Measurements from ENCODE around the gene PLXNA2. TPM values are rescaled to one million over a fixed set of nuclear protein-coding genes. Genes with fewer than 3 reads are reported as not detected.

PLXNA2 gene
- polyA plus RNA-seq, 1 of the 3 experiments (the other 2 are of a cell fraction) = 8.5 TPM

DNA sequence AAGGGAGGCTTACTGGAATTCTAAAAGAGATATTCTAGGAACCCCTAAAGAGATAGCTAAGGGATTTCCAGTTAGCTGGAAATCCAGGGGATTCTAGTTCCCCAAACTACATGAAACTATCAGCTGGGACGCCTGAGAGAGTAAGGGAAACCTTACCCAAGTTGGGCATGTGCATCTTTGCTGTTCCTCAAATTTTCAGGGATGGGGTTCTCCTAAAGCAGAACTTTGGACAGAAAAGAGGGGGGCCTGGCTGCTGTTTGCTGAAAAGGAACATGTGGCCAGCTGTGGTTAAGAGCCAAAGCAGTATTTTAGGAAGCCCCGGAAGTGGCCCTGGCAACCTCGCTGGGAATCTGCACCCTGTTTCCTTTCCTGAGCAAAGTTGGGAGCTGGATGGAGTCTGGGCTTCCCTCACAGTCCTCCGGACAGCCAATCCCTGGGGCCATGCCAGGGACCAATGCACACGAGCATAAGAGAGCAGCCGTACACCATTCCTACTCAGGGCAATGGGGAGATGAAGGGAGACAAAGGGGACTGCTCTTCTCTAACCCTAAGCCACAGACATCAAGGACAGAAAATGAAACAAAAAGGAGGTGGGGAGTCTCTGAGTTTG lies 154.3 kb downstream of the PLXNA2 start:
- ChIA-PET POLR2A (no interaction called here), CTCF (interaction anchor here (0.9 to 10.9 kb wide), 11 partner anchors 12 to 205 kb away, joined by 3 to 275 read pairs (median 4); partner anchors contain the start of gene PLXNA2)
- H3K4me1 ChIP-seq (ENCODE audit: control insufficient read depth in 1 of 2, insufficient read depth in 2 of 2, low read depth in 1 of 2, low read length in 1 of 2) = peaks cover 26 to 48% of the 10 kb centered on the region in 2 experiments
- H3K79me2 ChIP-seq (ENCODE audit: insufficient read depth) = no peaks in the 10 kb centered on the region
- no peak overlapping the region for H3K4me3 ChIP-seq (ENCODE audit: low read depth in 2 of 2, low read length in 1 of 2)
- TF ChIP-seq EP300 (IDR thresholded peaks at IDR 0.05; ENCODE audit: borderline replicate concordance in 1 of 2, low read depth in 1 of 2, low read length in 1 of 2) = no peak
- peaks cover 4% of the 10 kb centered on the region for H3F3A ChIP-seq (replicated peaks; ENCODE audit: insufficient read depth)
- no peak overlapping the region for H2AFZ ChIP-seq (ENCODE audit: low read depth)
- peaks cover 41 to 69% of the 10 kb centered on the region in 2 experiments for H3K36me3 ChIP-seq (replicated peaks in 1 of 2; ENCODE audit: control insufficient read depth in 1 of 2, insufficient read depth in 2 of 2, low read length in 1 of 2)
- WGBS (ENCODE audit: low lambda C conversion rate) = 88% methylated on average over 6 of the region's 6 CpGs
- no peaks in the 10 kb centered on the region for H4K20me1 ChIP-seq (ENCODE audit: insufficient read depth)
- H3K4me2 ChIP-seq = no peak overlapping the region
- H3K9me2 ChIP-seq = no peaks in the 10 kb centered on the region
- peak overlapping the region; percentile 2 to 71; a peak in 2 of 4 replicates for H3K27ac ChIP-seq (ENCODE audit: low read depth in 2 of 2, low read length in 1 of 2)
- no peaks in the 10 kb centered on the region for H3K9me3 ChIP-seq
- no peak for DNase-seq
- no peaks in the 10 kb centered on the region for H3K27me3 ChIP-seq (ENCODE audit: insufficient read depth)
- H3K9ac ChIP-seq = no peak overlapping the region

DNA sequence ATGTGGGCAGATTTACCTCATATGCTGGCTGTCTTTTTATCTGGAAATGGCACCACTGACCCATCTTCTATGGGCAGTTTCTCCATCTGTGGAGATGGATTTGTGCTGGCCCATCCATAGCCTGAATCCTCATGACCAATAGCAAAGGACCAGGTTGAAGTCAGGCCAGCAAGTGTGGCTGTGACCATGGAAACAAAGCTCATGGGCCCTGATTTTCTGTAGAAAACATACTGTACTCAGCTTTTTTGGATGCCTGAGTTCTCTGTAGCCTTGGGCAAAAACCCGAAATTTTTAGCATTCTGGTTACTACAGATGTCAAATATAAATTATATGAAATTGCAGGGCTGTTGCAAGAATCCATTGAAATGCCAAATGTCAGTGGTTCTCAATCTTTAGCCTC lies 155.0 kb downstream of the PLXNA2 start:
- POLR2A ChIA-PET = no interaction called here
- TF ChIP-seq, protein P1, sequence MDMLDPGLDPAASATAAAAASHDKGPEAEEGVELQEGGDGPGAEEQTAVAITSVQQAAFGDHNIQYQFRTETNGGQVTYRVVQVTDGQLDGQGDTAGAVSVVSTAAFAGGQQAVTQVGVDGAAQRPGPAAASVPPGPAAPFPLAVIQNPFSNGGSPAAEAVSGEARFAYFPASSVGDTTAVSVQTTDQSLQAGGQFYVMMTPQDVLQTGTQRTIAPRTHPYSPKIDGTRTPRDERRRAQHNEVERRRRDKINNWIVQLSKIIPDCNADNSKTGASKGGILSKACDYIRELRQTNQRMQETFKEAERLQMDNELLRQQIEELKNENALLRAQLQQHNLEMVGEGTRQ (IDR thresholded peaks at IDR 0.05; ENCODE audit: borderline replicate concordance, low read depth, low read length) = no peak
- Histone ChIP-seq H3K9ac (no peak overlapping the region), H3K4me3 (ENCODE audit: low read depth in 2 of 2, low read length in 1 of 2) (no peak overlapping the region), H3K4me1 (ENCODE audit: control insufficient read depth in 1 of 2, insufficient read depth in 2 of 2, low read depth in 1 of 2, low read length in 1 of 2) (peaks cover 26 to 55% of the 10 kb centered on the region in 2 experiments), H2AFZ (ENCODE audit: low read depth) (no peak overlapping the region), H3K4me2 (no peak overlapping the region), H3F3A (replicated peaks; ENCODE audit: insufficient read depth) (peaks cover 3% of the 10 kb centered on the region), H3K27me3 (ENCODE audit: insufficient read depth) (no peaks in the 10 kb centered on the region), H3K27ac (ENCODE audit: low read depth in 2 of 2, low read length in 1 of 2) (no peak overlapping the region; a peak in 1 of 4 replicates), H3K9me3 (no peaks in the 10 kb centered on the region), H3K9me2 (no peaks in the 10 kb centered on the region), H4K20me1 (ENCODE audit: insufficient read depth) (no peaks in the 10 kb centered on the region), H3K36me3 (replicated peaks in 1 of 2; ENCODE audit: control insufficient read depth in 1 of 2, insufficient read depth in 2 of 2, low read length in 1 of 2) (peaks cover 45 to 71% of the 10 kb centered on the region in 2 experiments), H3K79me2 (ENCODE audit: insufficient read depth) (no peaks in the 10 kb centered on the region)
- 92% methylated on average over 1 of the region's 1 CpG for WGBS (ENCODE audit: low lambda C conversion rate)
- CTCF ChIA-PET = interaction anchor here (0.9 to 10.9 kb wide), 11 partner anchors 9 to 204 kb away, joined by 3 to 275 read pairs (median 4); partner anchors contain the start of gene PLXNA2
- no peak for DNase-seq

DNA sequence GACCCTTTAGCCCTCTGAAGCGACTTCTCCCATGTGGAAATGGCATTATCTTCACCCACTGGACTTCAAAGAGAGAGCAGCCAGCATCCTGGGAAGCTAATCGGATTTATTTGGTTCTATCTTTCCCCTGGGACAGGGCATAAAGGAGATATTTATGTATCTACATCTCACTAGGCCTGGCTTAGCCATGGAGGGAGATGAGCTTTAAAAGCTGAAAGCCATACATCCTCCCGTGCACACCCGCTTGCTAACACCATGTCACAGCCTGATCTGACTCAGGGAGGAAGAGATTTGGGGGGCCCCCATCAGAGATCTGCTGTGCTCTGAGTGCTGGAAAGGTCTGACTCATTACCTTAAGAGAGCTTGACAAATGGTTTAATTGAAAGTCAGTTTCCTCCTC lies 155.9 kb downstream of the PLXNA2 start:
- peak; percentile 29 for DNase-seq
- POLR2A ChIA-PET = interaction anchor here (0.9 kb wide), 1 partner anchor 61 kb away, joined by 3 read pairs; no protein-coding TSS in a partner anchor
- TF ChIP-seq RCOR1 (IDR thresholded peaks at IDR 0.05; ENCODE audit: low read length) = peak; percentile 40; the same call in 1 of the 2 replicates
- TF ChIP-seq GATA2 (CRISPR knock-in tag; IDR thresholded peaks at IDR 0.05) = peak; percentile 66
- TF ChIP-seq JUND (IDR thresholded peaks at IDR 0.05) = no peak
- no peak for TF ChIP-seq EP300 (IDR thresholded peaks at IDR 0.05; ENCODE audit: borderline replicate concordance in 1 of 2, low read depth in 1 of 2, low read length in 1 of 2)
- TF ChIP-seq TAF1 (IDR thresholded peaks at IDR 0.05; ENCODE audit: borderline replicate concordance, low read depth, low read length) = no peak
- H2AFZ ChIP-seq (ENCODE audit: low read depth) = no peak overlapping the region
- H3K4me3 ChIP-seq (ENCODE audit: low read depth in 2 of 2, low read length in 1 of 2) = no peak overlapping the region
- H3K79me2 ChIP-seq (ENCODE audit: insufficient read depth) = no peaks in the 10 kb centered on the region
- no peaks in the 10 kb centered on the region for H3K9me2 ChIP-seq
- no peaks in the 10 kb centered on the region for H3F3A ChIP-seq (replicated peaks; ENCODE audit: insufficient read depth)
- H4K20me1 ChIP-seq (ENCODE audit: insufficient read depth) = no peaks in the 10 kb centered on the region
- CTCF ChIA-PET = interaction anchor here (0.8 to 10.9 kb wide), 10 partner anchors 8 to 203 kb away, joined by 3 to 275 read pairs (median 4); partner anchors contain the start of gene PLXNA2
- H3K27me3 ChIP-seq (ENCODE audit: insufficient read depth) = no peaks in the 10 kb centered on the region
- H3K4me2 ChIP-seq = no peak overlapping the region
- peaks cover 26 to 64% of the 10 kb centered on the region in 2 experiments for H3K4me1 ChIP-seq (ENCODE audit: control insufficient read depth in 1 of 2, insufficient read depth in 2 of 2, low read depth in 1 of 2, low read length in 1 of 2)
- H3K9ac ChIP-seq = no peak overlapping the region
- no peaks in the 10 kb centered on the region for H3K9me3 ChIP-seq
- WGBS (ENCODE audit: low lambda C conversion rate) = 78% methylated on average over 4 of the region's 4 CpGs
- peak overlapping the region in 1 of 2 experiments; percentile 64; a peak in 1 of 4 replicates for H3K27ac ChIP-seq (ENCODE audit: low read depth in 2 of 2, low read length in 1 of 2)
- H3K36me3 ChIP-seq (replicated peaks in 1 of 2; ENCODE audit: control insufficient read depth in 1 of 2, insufficient read depth in 2 of 2, low read length in 1 of 2) = peaks cover 39 to 72% of the 10 kb centered on the region in 2 experiments

Measured in SK-N-SH (cell line).